Glutamatergic neuron (in vitro differentiated cells): ENCODE results near the gene RALBP1. TPM values are rescaled to one million over a fixed set of nuclear protein-coding genes. Genes with fewer than 3 reads are reported as not detected.

ENCODE experiments used
- DNase-seq: peaks from one replicate; pipeline ENCODE4 v3.0.0; 2022
- H3K27ac Mint-ChIP-seq: one replicate; pipeline ENCODE4 v1.8.0; 2020; ENCODE audit warnings: mild to moderate bottlenecking, mixed read lengths, inconsistent platforms; ENCODE audit not compliant: unreplicated experiment
- H3K27me3 Mint-ChIP-seq: one replicate; pipeline ENCODE4 v1.8.0; 2020; ENCODE audit warnings: mild to moderate bottlenecking, moderate library complexity, mixed read lengths, inconsistent platforms; ENCODE audit not compliant: unreplicated experiment
- H3K36me3 Mint-ChIP-seq: one replicate; pipeline ENCODE4 v1.8.0; 2020; ENCODE audit warnings: mild to moderate bottlenecking, mixed read lengths, inconsistent platforms; ENCODE audit not compliant: unreplicated experiment
- H3K4me1 Mint-ChIP-seq: one replicate; pipeline ENCODE4 v1.8.0; 2020; ENCODE audit warnings: mild to moderate bottlenecking, low read depth, mixed read lengths, inconsistent platforms; ENCODE audit not compliant: unreplicated experiment
- H3K4me3 Mint-ChIP-seq: one replicate; pipeline ENCODE4 v1.8.0; 2020; ENCODE audit warnings: mild to moderate bottlenecking, mixed read lengths, inconsistent platforms; ENCODE audit not compliant: unreplicated experiment
- H3K9me3 Mint-ChIP-seq: one replicate; pipeline ENCODE4 v1.8.0; 2020; ENCODE audit warnings: mild to moderate bottlenecking, moderate library complexity, mixed read lengths, inconsistent platforms; ENCODE audit not compliant: unreplicated experiment
- CTCF ChIP-seq: fragments of 200-600 bp; sonication (generic); IDR thresholded peaks from one replicate; pipeline ENCODE4 v1.5.0; 2021; ENCODE audit not compliant: partially characterized antibody, unreplicated experiment
- total RNA-seq: library from RNA; stranded (reverse); fragmentation: NEBNext Ultra II Directional; extraction: Animal tissue kit (Norgen Biotek cat#: 25700); gene quantifications from one replicate; pipeline ENCODE4 v1.2.1, GENCODE V29; 2021; ENCODE audit not compliant: unreplicated experiment

The RALBP1 gene
- total RNA-seq, 1 donor from 2014 or later, result 38.1 TPM

- H3K4me3 Mint-ChIP-seq, result no peak overlapping the region
- DNase-seq, result no peak
- H3K27ac Mint-ChIP-seq, result no peak overlapping the region
- H3K9me3 Mint-ChIP-seq, result no peaks in the 10 kb centered on the region
- no peak for TF ChIP-seq CTCF
- no peaks in the 10 kb centered on the region for H3K27me3 Mint-ChIP-seq
- no peaks in the 10 kb centered on the region for H3K36me3 Mint-ChIP-seq
- no peaks in the 10 kb centered on the region for H3K4me1 Mint-ChIP-seq
Observed at GRCh38 chr18:9520666-9521065, 45.4 kb downstream of the RALBP1 start.

GRCh38 chr18:9521770-9522169, 46.5 kb downstream of the RALBP1 start:
- H3K36me3 Mint-ChIP-seq, result no peaks in the 10 kb centered on the region
- no peak for TF ChIP-seq CTCF
- H3K4me1 Mint-ChIP-seq, result no peaks in the 10 kb centered on the region
- no peak overlapping the region for H3K27ac Mint-ChIP-seq
- DNase-seq, result no peak
- H3K9me3 Mint-ChIP-seq, result no peaks in the 10 kb centered on the region
- no peaks in the 10 kb centered on the region for H3K27me3 Mint-ChIP-seq
- H3K4me3 Mint-ChIP-seq, result no peak overlapping the region

- Mint-ChIP-seq H3K27me3 (no peaks in the 10 kb centered on the region), H3K9me3 (no peaks in the 10 kb centered on the region), H3K4me3 (no peak overlapping the region), H3K36me3 (peaks cover 8% of the 10 kb centered on the region), H3K4me1 (no peaks in the 10 kb centered on the region), H3K27ac (no peak overlapping the region)
- TF ChIP-seq CTCF, result no peak
- DNase-seq, result no peak
Observed at GRCh38 chr18:9522952-9523351, 47.6 kb downstream of the RALBP1 start.

- no peak for TF ChIP-seq CTCF
- peaks cover 18% of the 10 kb centered on the region for H3K36me3 Mint-ChIP-seq
- H3K27ac Mint-ChIP-seq, result no peak overlapping the region
- H3K4me3 Mint-ChIP-seq, result no peak overlapping the region
- no peak for DNase-seq
- no peaks in the 10 kb centered on the region for H3K9me3 Mint-ChIP-seq
- H3K4me1 Mint-ChIP-seq, result no peaks in the 10 kb centered on the region
- no peaks in the 10 kb centered on the region for H3K27me3 Mint-ChIP-seq
Observed at GRCh38 chr18:9526458-9526857, 51.1 kb downstream of the RALBP1 start.

GRCh38 chr18:9530226-9531009, 55.1 kb downstream of the RALBP1 start:
- Mint-ChIP-seq H3K9me3 (no peaks in the 10 kb centered on the region), H3K36me3 (peaks cover 18% of the 10 kb centered on the region), H3K27me3 (no peaks in the 10 kb centered on the region), H3K4me1 (no peaks in the 10 kb centered on the region), H3K4me3 (no peak overlapping the region), H3K27ac (no peak overlapping the region)
- TF ChIP-seq CTCF, result no peak
- no peak for DNase-seq
